ENCODE results near the gene KCNH5.

Gene KCNH5

GRCh38 chr14:62739647-62740046, 305.6 kb downstream of the KCNH5 start:
- TF ChIP-seq, protein P1, sequence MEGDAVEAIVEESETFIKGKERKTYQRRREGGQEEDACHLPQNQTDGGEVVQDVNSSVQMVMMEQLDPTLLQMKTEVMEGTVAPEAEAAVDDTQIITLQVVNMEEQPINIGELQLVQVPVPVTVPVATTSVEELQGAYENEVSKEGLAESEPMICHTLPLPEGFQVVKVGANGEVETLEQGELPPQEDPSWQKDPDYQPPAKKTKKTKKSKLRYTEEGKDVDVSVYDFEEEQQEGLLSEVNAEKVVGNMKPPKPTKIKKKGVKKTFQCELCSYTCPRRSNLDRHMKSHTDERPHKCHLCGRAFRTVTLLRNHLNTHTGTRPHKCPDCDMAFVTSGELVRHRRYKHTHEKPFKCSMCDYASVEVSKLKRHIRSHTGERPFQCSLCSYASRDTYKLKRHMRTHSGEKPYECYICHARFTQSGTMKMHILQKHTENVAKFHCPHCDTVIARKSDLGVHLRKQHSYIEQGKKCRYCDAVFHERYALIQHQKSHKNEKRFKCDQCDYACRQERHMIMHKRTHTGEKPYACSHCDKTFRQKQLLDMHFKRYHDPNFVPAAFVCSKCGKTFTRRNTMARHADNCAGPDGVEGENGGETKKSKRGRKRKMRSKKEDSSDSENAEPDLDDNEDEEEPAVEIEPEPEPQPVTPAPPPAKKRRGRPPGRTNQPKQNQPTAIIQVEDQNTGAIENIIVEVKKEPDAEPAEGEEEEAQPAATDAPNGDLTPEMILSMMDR (IDR thresholded peaks at IDR 0.05), result no peak

DNA sequence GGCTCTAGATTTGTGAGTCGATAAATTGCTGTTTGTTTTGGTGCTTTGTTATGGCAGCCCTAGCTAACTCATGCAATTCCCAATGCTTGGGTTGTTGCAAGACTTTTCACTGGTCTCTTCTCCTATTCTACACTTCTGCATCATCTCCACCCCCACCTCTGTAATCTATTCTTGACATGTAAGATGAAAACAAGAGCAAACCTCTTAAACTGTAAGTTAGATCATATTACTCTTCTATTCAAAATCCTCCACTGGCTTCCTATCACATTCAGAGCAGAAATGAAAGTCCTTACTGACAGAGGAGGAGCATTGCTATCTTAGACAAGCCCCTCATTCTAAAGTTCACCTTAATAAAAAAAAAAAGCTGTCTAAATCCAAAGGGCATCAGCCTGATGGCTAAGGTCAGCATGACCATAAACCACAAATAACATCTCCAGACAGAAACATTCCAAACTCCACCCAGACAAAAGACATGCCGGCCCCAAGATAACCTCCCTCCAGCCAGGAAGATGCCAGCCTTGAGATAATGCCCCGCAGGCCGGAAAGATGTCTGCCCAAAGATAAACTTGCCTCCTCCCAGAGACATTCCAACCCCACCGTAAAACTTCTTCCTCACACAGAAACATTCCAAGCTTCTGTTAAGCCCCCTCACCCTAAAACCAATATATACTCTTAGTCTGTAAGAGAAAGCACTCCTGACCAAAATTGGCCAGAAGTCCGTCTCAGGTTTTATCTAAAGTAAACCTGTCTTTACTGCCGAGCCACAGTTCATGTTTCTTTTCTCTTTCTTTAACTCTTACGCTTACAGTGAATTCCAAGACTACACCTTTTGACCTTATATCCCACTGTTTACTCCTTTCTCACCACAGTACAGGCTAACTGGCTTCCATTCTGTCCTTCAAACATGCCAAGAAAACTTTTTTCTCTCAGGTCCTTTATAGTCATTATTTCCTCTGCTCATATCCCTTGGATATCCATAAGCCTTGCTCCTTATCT, 308.9 kb downstream of the KCNH5 start:
- TF ChIP-seq, protein P1 (IDR thresholded peaks at IDR 0.05), result no peak

DNA sequence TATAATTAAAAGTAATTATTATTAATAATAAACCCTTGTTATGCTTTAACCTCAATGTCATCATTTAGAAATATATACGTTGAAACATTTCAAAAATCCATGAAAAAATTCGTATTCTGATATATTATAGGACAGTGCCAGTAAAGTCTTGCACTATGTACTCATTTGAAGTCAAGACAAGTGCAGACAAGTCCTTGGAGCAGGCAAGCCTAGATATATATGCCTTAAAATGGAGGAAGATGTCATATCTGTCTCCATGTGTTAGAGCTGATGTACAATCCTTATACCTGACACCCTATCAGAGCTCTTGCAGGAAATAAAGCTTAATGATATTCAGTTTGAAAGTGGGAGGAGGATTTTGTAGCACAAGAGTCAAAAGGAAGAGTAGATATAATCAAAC, 310.4 kb downstream of the KCNH5 start:
- TF ChIP-seq, protein P1 (IDR thresholded peaks at IDR 0.05), result no peak

- TF ChIP-seq, protein P1 (IDR thresholded peaks at IDR 0.05), result no peak
Measured at GRCh38 chr14:62722406-62722805, 322.9 kb downstream of the KCNH5 start.

- TF ChIP-seq, protein P1 (IDR thresholded peaks at IDR 0.05), result no peak
Measured at GRCh38 chr14:62718629-62719028, 326.6 kb downstream of the KCNH5 start.

DNA sequence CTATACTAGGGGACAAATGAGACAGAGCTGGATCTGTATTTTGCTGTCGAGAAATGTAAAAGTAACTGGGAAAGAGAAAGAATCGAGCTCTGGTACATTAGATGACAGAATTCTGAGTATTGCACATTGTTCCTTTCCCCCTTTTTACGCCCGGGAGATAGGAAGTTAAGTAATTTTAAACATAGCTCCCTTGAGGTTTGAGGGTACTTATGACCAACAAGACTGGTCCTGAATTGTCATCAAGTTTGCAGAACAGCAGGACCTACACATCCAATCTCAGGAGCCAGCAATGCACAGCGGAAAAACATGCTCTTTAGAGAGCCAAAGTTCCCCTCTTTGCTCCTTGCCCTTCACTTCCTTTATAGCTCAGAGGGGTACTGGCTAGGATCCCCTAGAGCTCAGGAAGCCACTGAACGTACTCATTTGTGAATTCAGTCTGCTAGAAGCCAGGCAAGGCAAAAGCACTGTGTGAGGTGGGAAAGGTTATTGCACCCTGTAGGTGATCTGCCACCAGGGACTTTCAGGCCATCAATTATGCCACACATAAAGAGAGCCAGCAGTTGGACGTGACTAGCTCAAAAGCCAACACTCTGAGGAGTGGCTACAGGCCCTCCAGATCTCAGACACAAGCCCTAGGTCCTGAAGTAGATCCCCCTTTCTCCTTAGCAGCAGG, 333.8 kb downstream of the KCNH5 start:
- TF ChIP-seq, protein P1 (IDR thresholded peaks at IDR 0.05), result no peak

- TF ChIP-seq, protein P1 (IDR thresholded peaks at IDR 0.05), result no peak
Measured at GRCh38 chr14:62710811-62711210, 334.4 kb downstream of the KCNH5 start.
